PFSK-1 (cell line): ENCODE data around the gene NALCN.

ENCODE experiments used
- POLR2AphosphoS5 ChIP-seq: IDR thresholded peaks from 2 replicates; pipeline ENCODE4 v1.6.1; 2012; ENCODE audit warnings: low read depth, mild to moderate bottlenecking, control low read depth, low read length, moderate library complexity
- TF ChIP-seq, protein P1 (sequence below), 2 experiments: IDR thresholded peaks; 2 replicates each; pipeline versions ENCODE4 v1.6.1 to v1.8.0; 2011 to 2012; ENCODE audit warnings: low read depth in 2 of 2, low read length in 2 of 2, control low read depth in 1 of 2, inconsistent platforms in 1 of 2, mild to moderate bottlenecking in 1 of 2, moderate library complexity in 1 of 2; ENCODE audit not compliant: insufficient read depth in 1 of 2

DNA sequence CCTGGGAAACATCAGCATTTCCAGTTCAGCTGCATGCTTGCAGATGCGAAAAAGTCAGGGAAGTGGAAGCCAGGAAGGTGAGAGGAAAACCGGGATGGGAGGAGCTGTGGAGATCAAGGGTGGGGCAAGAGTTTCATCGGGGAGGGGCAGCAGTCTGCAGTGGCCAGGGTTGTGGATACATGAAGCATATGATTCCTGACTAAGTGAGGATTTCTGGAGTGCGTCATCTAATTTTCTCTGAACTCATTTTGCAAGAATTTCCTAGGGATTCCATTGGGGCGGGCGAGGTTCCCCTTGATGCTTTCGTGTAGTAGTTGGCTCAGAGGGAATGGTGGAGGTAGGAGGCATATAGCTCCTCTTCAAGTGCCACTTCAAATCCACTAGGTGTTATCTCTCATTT lies 397.6 kb downstream of the NALCN start:
- no peak for TF ChIP-seq POLR2AphosphoS5
- TF ChIP-seq, protein P1, sequence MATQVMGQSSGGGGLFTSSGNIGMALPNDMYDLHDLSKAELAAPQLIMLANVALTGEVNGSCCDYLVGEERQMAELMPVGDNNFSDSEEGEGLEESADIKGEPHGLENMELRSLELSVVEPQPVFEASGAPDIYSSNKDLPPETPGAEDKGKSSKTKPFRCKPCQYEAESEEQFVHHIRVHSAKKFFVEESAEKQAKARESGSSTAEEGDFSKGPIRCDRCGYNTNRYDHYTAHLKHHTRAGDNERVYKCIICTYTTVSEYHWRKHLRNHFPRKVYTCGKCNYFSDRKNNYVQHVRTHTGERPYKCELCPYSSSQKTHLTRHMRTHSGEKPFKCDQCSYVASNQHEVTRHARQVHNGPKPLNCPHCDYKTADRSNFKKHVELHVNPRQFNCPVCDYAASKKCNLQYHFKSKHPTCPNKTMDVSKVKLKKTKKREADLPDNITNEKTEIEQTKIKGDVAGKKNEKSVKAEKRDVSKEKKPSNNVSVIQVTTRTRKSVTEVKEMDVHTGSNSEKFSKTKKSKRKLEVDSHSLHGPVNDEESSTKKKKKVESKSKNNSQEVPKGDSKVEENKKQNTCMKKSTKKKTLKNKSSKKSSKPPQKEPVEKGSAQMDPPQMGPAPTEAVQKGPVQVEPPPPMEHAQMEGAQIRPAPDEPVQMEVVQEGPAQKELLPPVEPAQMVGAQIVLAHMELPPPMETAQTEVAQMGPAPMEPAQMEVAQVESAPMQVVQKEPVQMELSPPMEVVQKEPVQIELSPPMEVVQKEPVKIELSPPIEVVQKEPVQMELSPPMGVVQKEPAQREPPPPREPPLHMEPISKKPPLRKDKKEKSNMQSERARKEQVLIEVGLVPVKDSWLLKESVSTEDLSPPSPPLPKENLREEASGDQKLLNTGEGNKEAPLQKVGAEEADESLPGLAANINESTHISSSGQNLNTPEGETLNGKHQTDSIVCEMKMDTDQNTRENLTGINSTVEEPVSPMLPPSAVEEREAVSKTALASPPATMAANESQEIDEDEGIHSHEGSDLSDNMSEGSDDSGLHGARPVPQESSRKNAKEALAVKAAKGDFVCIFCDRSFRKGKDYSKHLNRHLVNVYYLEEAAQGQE (IDR thresholded peaks at IDR 0.05; ENCODE audit: insufficient read depth in 1 of 2, low read depth in 2 of 2, low read length in 2 of 2): no peak
